Mononuclear cell (primary cell): ENCODE results near the gene BAK1. TPM values are rescaled to one million over a fixed set of nuclear protein-coding genes. Genes with fewer than 3 reads are reported as not detected.
A peak's percentile ranks its signal among the peaks of the same experiment; 100 is the strongest.
"Not testable (repeated sequence)": the region's sequence is repeated elsewhere in the genome, so short reads cannot be mapped to it uniquely, and the experiment has no call there.

Experiments used
- H3K27me3 ChIP-seq: 2 replicates; pipeline ENCODE4 v1.6.0; 2011; ENCODE audit warnings: low read length, control low read depth; ENCODE audit not compliant: insufficient read depth
- H3K4me1 ChIP-seq: 2 replicates; pipeline ENCODE4 v1.5.1; 2011; ENCODE audit warnings: mild to moderate bottlenecking, low read length, control low read depth; ENCODE audit not compliant: insufficient read depth
- H3K4me3 ChIP-seq: 2 replicates; pipeline ENCODE4 v1.5.1; 2011; ENCODE audit warnings: mild to moderate bottlenecking, low read length, moderate library complexity
- H3K9me3 ChIP-seq: 2 replicates; pipeline ENCODE4 v1.5.1; 2011; ENCODE audit warnings: low read depth, mild to moderate bottlenecking, control low read depth, low read length
- total RNA-seq: library from RNA; depleted of rRNA; stranded (reverse); fragments of >200 nt; gene quantifications from one replicate; pipeline ENCODE4 v1.2.3, GENCODE V29; 2012

BAK1 gene
- total RNA-seq, 1 donor = 17.9 TPM

DNA sequence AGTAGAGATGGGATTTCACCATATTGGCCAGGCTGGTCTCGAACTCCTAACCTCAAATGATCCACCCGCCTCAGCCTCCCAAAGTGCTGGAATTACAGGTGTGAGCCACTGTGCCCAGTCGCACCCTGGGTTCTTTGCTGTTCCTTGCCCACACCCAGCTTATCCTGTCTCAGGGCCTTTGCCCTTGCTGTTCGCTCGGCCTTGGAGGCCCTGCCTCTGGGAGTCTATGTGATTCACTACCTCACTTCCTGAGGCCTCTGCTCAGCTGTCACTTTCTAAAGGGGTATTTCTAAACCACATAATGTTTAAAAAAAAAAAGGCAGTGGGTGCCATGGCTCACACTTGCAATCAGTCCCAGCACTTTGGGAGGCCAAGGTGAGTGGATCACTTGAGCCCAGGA is 16.8 kb upstream of the BAK1 start:
- H3K9me3 ChIP-seq, H3K4me3 ChIP-seq, H3K27me3 ChIP-seq: not testable (repeated sequence)
- H3K4me1 ChIP-seq = peaks cover 13% of the 10 kb centered on the region

GRCh38 chr6:33595001-33595846 is 15.1 kb upstream of the BAK1 start:
- no peaks in the 10 kb centered on the region for H3K9me3 ChIP-seq
- H3K4me1 ChIP-seq = peaks cover 17% of the 10 kb centered on the region
- H3K4me3 ChIP-seq = no peak overlapping the region
- H3K27me3 ChIP-seq = no peaks in the 10 kb centered on the region

- Histone ChIP-seq H3K9me3 (no peaks in the 10 kb centered on the region), H3K4me3 (peak overlapping the region; percentile 10), H3K4me1 (peaks cover 17% of the 10 kb centered on the region), H3K27me3 (no peaks in the 10 kb centered on the region)
These were observed 13.3 kb upstream of the BAK1 start for GRCh38 chr6:33593414-33593727.

GRCh38 chr6:33592595-33593413 is 12.7 kb upstream of the BAK1 start:
- Histone ChIP-seq H3K4me1 (peaks cover 17% of the 10 kb centered on the region), H3K27me3 (no peaks in the 10 kb centered on the region), H3K4me3 (peak overlapping the region; percentile 10), H3K9me3 (no peaks in the 10 kb centered on the region)

GRCh38 chr6:33592280-33592594 is 12.2 kb upstream of the BAK1 start:
- H3K27me3 ChIP-seq = no peaks in the 10 kb centered on the region
- H3K4me1 ChIP-seq = peaks cover 17% of the 10 kb centered on the region
- no peaks in the 10 kb centered on the region for H3K9me3 ChIP-seq
- no peak overlapping the region for H3K4me3 ChIP-seq

DNA sequence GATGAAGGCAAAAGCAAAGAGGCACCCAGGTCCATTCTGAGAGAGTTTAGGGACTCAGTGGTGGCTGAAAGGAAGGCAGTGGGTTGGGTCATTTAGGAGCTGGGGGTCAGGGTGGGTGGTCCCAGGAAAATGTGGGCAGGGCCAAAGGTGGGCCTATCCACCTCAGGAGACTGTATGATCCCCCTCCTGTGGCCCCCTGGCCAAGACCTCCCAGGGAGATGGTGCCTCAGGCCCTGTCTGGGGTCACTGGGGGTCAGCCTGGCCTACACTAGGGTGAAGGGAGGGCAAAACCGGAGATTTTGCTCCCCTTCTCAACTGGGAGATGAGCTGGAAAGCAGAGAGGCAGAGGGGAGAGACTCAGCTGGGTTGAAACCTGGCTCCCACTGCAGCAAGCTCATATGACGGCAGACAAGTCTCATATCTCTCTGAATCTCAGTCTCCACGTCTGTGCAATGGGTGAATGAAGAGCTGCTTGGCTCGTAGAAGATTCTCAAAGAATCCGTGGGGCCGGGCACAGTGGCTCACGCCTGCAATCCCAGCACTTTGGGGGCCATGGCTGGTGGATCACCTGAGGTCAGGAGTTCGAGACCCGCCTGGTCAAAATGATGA is 11.5 kb upstream of the BAK1 start:
- no peak overlapping the region for H3K4me3 ChIP-seq
- H3K4me1 ChIP-seq = peaks cover 17% of the 10 kb centered on the region

DNA sequence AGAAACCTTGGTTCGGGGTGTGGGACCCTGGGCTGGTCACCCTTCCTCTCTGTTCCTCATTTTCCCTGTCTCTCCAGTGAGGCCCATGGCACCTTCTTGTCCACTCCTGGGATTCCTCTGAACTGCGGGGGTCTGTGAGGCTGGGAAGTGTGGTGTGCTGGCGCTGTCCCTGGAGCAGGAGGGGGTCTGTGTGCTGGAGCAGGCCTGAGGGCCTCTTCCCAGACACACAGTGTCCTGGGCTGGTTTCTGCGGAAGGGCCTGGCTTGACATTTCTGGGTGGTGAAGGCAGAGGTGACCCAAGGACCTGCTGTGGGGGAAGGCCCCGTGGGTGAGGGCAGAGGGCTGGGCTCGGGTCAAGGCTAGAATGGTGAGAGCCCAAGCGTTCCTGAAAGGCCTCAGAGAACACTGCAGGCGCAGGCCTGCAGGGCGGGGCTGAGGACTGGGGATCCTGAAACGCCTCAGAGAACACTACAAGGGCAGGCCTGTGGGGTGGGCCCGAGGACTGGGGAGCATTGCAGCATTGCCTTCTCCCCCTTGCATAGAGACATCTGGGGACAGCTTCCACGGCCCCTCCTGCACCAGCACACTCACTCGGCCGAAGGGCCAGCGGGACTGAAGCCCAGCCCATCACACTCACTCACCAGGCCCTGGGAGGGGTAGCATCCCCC is 10.6 kb upstream of the BAK1 start:
- no peaks in the 10 kb centered on the region for H3K9me3 ChIP-seq
- no peak overlapping the region for H3K4me3 ChIP-seq
- no peaks in the 10 kb centered on the region for H3K27me3 ChIP-seq
- peaks cover 23% of the 10 kb centered on the region for H3K4me1 ChIP-seq

More for the DNA sequence above, 11.5 kb upstream of the BAK1 start:
- H3K9me3 ChIP-seq = no peaks in the 10 kb centered on the region
- H3K27me3 ChIP-seq = no peaks in the 10 kb centered on the region

DNA sequence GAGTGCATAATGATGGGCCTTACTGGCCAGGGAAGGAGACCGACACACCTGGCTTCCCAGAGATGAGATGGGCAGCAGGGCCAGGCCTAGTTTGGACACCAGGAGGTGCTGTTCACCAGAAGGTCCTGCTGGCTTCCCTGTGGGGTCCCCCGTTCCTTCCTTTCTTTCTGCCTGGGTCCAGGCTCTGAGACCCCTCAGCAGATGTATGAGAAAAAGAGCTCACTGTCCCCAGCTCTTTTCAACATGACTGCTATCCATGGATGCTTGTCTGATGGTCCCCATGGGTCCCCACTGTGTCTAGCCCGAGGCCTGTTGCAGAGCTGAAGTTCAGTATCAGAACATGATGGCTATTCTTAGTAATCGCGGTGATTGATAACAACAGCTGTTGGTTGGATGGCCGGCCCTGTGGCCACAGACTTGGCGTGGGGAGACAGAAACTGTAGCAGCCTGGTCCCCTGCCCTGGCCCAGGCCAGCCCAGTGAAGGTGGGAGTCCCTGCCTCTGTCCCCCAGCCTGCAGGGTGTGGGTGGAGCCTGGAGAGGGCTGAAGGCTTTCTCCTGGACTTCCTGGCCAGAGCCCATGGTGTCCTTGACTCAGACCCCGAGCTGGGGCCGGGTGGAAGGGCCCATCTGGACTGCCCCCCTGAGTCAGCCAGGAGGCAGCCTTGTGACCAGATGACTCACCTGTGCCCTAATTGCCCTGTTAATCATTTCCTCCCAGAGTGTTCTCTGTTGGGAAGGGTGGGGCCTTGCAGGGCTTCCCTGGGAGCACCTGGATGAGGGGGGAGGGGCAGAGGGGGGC is 9.9 kb upstream of the BAK1 start:
- Histone ChIP-seq H3K4me1 (peaks cover 30% of the 10 kb centered on the region), H3K4me3 (no peak overlapping the region), H3K27me3 (no peaks in the 10 kb centered on the region), H3K9me3 (no peaks in the 10 kb centered on the region)

GRCh38 chr6:33589392-33589730 is 9.3 kb upstream of the BAK1 start:
- Histone ChIP-seq H3K27me3 (no peaks in the 10 kb centered on the region), H3K9me3 (no peaks in the 10 kb centered on the region), H3K4me1 (peaks cover 30% of the 10 kb centered on the region), H3K4me3 (no peak overlapping the region)

DNA sequence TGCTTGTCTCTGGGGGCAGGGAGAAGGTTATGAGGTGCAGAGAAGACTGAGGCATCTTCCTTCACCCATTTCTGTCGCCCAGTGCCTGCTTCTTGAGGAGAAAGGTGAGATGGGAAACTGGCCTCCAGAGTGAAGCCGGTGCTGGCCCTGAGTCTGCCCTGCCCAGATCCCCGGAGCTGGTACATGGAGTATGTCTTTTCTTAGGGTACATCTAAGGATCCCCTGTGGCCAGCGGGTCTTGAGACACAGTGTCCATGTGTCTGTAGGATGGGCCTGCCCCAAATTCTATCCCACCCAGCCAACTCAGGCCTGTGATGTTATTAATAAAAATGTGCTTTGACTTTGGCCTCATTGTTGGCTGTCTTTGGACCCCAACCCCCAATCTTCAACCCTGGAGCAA is 8.8 kb upstream of the BAK1 start:
- no peaks in the 10 kb centered on the region for H3K27me3 ChIP-seq
- no peak overlapping the region for H3K4me3 ChIP-seq
- H3K9me3 ChIP-seq = no peaks in the 10 kb centered on the region
- peaks cover 30% of the 10 kb centered on the region for H3K4me1 ChIP-seq

GRCh38 chr6:33587529-33587928 is 7.5 kb upstream of the BAK1 start:
- Histone ChIP-seq H3K4me3 (no peak overlapping the region), H3K4me1 (peaks cover 20% of the 10 kb centered on the region), H3K27me3 (no peaks in the 10 kb centered on the region), H3K9me3 (no peaks in the 10 kb centered on the region)

DNA sequence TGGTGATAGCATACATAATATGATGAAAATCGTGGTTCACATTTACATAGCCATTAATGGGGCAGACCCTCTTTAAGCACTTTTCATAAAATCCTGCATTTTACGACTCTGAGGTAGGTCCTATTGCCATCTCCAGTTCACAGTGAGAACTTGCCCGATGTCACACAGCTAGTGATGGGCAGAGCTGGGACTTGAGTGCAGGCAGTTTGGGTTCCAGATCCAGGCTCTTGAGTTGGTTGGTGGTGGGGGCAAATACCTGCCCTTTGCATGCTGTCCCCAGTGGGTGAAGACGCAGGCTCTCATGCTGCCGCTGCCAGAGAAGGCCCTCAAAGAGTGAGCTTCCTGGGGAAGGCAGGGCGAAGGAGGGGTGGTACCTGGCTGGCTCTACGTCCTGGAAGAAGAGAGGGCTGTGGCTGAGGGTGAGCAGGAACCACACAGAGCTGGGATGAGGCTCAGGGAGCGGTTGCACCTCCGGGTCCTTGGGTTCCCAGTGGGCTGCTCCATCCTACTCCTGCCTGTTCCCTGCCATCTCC is 6.1 kb upstream of the BAK1 start:
- no peak overlapping the region for H3K4me3 ChIP-seq

GRCh38 chr6:33585403-33586107 is 5.5 kb upstream of the BAK1 start:
- H3K4me3 ChIP-seq = no peak overlapping the region

More for the DNA sequence above, 6.1 kb upstream of the BAK1 start:
- no peaks in the 10 kb centered on the region for H3K9me3 ChIP-seq
- no peaks in the 10 kb centered on the region for H3K27me3 ChIP-seq
- peaks cover 14% of the 10 kb centered on the region for H3K4me1 ChIP-seq

More at GRCh38 chr6:33585403-33586107, 5.5 kb upstream of the BAK1 start:
- H3K4me1 ChIP-seq = peaks cover 16% of the 10 kb centered on the region
- no peaks in the 10 kb centered on the region for H3K9me3 ChIP-seq
- no peaks in the 10 kb centered on the region for H3K27me3 ChIP-seq
